Epidermal melanocyte (primary cell): ENCODE results near the gene CSKMT.
"Not testable (repeated sequence)": the region's sequence is repeated elsewhere in the genome, so short reads cannot be mapped to it uniquely, and the experiment has no call there.

Source experiments
- DNase-seq: peaks from one replicate; pipeline ENCODE4 v3.0.0; 2011; ENCODE audit warnings: low spot score; ENCODE audit not compliant: insufficient read length

Gene CSKMT

GRCh38 chr11:62688491-62688890 lies 23.4 kb downstream of the CSKMT start:
- no peak for DNase-seq

- peak; percentile 97 for DNase-seq
These were observed 24.5 kb downstream of the CSKMT start, which contains the start of gene LRRN4CL for GRCh38 chr11:62689421-62690183. TSS of gene LRRN4CL (minus strand) at chr11:62689530. CDS start at chr11:62688508, 1,022 bp downstream.

GRCh38 chr11:62693624-62694023 lies 28.5 kb downstream of the CSKMT start:
- DNase-seq: not testable (repeated sequence)

- DNase-seq: peak; percentile 69
These were observed 29.5 kb downstream of the CSKMT start for GRCh38 chr11:62694455-62695167.

- no peak for DNase-seq
These were observed 37.1 kb downstream of the CSKMT start for GRCh38 chr11:62702246-62702645.

GRCh38 chr11:62703921-62704320 lies 38.8 kb downstream of the CSKMT start:
- DNase-seq: not testable (repeated sequence)

- no peak for DNase-seq
These were observed 40.3 kb downstream of the CSKMT start for GRCh38 chr11:62705413-62705812.

- peak; percentile 79 for DNase-seq
These were observed 41.1 kb downstream of the CSKMT start for GRCh38 chr11:62705880-62706849.

GRCh38 chr11:62706850-62707247 lies 41.7 kb downstream of the CSKMT start:
- DNase-seq: no peak

GRCh38 chr11:62707277-62707861 lies 42.3 kb downstream of the CSKMT start, which contains the start of the genes BSCL2 and GNG3:
TSS of gene BSCL2 (minus strand) at chr11:62707424. CDS start at chr11:62707195, 229 bp downstream.
TSS of gene GNG3 (plus strand) at chr11:62707676. CDS start at chr11:62708296, 620 bp downstream.
- DNase-seq: no peak

- no peak for DNase-seq
These were observed 43.3 kb downstream of the CSKMT start for GRCh38 chr11:62708392-62708791.

- DNase-seq: no peak
These were observed 43.7 kb downstream of the CSKMT start for GRCh38 chr11:62708793-62709192.

- peak; percentile 92 for DNase-seq
These were observed 44.3 kb downstream of the CSKMT start for GRCh38 chr11:62709247-62710000.

- DNase-seq: no peak
These were observed 44.9 kb downstream of the CSKMT start for GRCh38 chr11:62710001-62710345.

GRCh38 chr11:62712276-62712812 lies 47.2 kb downstream of the CSKMT start:
- DNase-seq: no peak

- no peak for DNase-seq
These were observed 47.7 kb downstream of the CSKMT start for GRCh38 chr11:62712861-62713260.

GRCh38 chr11:62713343-62713742 lies 48.2 kb downstream of the CSKMT start:
- DNase-seq: no peak

- DNase-seq: no peak
These were observed 50.3 kb downstream of the CSKMT start for GRCh38 chr11:62715150-62716130.

GRCh38 chr11:62716206-62716605 lies 51.1 kb downstream of the CSKMT start:
- DNase-seq: no peak
